ENCODE results near the gene NOXRED1.

NOXRED1 gene

DNA sequence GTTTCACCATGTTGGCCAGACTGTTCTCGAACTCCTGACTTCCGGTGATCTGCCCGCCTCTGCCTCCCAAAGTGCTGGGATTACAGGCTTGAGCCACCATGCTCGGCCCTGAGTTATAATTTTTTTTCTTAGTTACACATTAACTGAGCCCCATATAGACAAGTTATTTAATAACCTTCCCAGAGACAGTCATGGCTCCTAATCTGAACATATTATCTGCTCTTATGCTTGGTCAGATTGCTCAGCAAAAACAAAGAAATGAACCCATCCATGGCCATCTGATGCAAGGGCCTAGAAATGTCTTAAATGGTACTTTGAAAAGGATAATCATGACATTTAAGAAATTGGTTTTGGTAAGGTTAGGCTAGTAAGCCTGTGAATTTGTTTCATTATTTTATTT is 33.1 kb downstream of the NOXRED1 start:
- no peak overlapping the region for H3K27ac ChIP-seq (ENCODE audit: insufficient read depth in 1 of 2, low read depth in 1 of 2, low read length in 2 of 2, poor library complexity in 1 of 2, severe bottlenecking in 2 of 2)
- DNase-seq, result no peak
- 92% methylated on average over 4 of the region's 4 CpGs for WGBS (ENCODE audit: insufficient coverage)
- no peaks in the 10 kb centered on the region for H3K27me3 ChIP-seq (replicated peaks in 2 of 5; ENCODE audit: control insufficient read depth in 4 of 5, insufficient read depth in 5 of 5, low read length in 4 of 5)
- CTCF ChIA-PET, result no interaction called here
- H3K4me3 ChIP-seq (ENCODE audit: control insufficient read depth in 1 of 7, extremely low read depth in 1 of 7, insufficient read depth in 4 of 7, low read depth in 2 of 7, low read length in 6 of 7), result no peak overlapping the region
- H3K9me3 ChIP-seq (ENCODE audit: control extremely low read depth in 1 of 5, control insufficient read depth in 4 of 5, insufficient read depth in 2 of 5, low read depth in 1 of 5, low read length in 4 of 5), result no peaks in the 10 kb centered on the region
- POLR2A ChIA-PET, result no interaction called here
- no peaks in the 10 kb centered on the region for H3K36me3 ChIP-seq (ENCODE audit: control insufficient read depth in 4 of 4, insufficient read depth in 4 of 4, low read length in 3 of 4)
- H3K4me1 ChIP-seq (ENCODE audit: control extremely low read depth in 1 of 4, control insufficient read depth in 4 of 4, insufficient read depth in 4 of 4, low read length in 3 of 4), result no peaks in the 10 kb centered on the region

- Histone ChIP-seq H3K4me3 (ENCODE audit: control insufficient read depth in 1 of 7, extremely low read depth in 1 of 7, insufficient read depth in 4 of 7, low read depth in 2 of 7, low read length in 6 of 7) (no peak overlapping the region), H3K9me3 (ENCODE audit: control extremely low read depth in 1 of 5, control insufficient read depth in 4 of 5, insufficient read depth in 2 of 5, low read depth in 1 of 5, low read length in 4 of 5) (no peaks in the 10 kb centered on the region), H3K36me3 (ENCODE audit: control insufficient read depth in 4 of 4, insufficient read depth in 4 of 4, low read length in 3 of 4) (no peaks in the 10 kb centered on the region), H3K4me1 (ENCODE audit: control extremely low read depth in 1 of 4, control insufficient read depth in 4 of 4, insufficient read depth in 4 of 4, low read length in 3 of 4) (peaks cover 10 to 31% (median 20%) of the 10 kb centered on the region in 4 experiments), H3K27ac (ENCODE audit: insufficient read depth in 1 of 2, low read depth in 1 of 2, low read length in 2 of 2, poor library complexity in 1 of 2, severe bottlenecking in 2 of 2) (no peak overlapping the region), H3K27me3 (replicated peaks in 2 of 5; ENCODE audit: control insufficient read depth in 4 of 5, insufficient read depth in 5 of 5, low read length in 4 of 5) (no peaks in the 10 kb centered on the region)
- POLR2A ChIA-PET, result interaction anchor here (0.6 to 1.0 kb wide), 2 partner anchors 29 to 198 kb away, joined by 3 to 4 read pairs; no protein-coding TSS in a partner anchor
- DNase-seq, result no peak
- WGBS (ENCODE audit: insufficient coverage), result 93% methylated on average over 6 of the region's 6 CpGs
- CTCF ChIA-PET, result no interaction called here
Observed at GRCh38 chr14:77378701-77379100, 44.6 kb downstream of the NOXRED1 start.

DNA sequence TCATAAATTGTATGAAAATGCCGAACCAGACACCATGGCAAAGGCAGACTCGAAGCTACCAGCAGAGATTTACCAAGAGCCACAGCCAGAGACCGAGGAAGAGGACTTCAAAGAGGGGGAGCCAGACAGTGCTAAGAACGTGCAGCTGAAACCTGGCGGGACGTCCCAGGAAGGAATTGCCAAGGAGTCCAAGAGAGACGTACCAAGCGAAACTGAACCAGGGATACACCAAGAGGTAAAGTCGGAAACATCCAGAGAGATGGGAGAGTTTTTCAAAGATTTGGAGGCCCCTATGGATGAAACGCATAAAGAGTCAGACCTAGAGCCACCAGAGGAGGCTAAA is 45.9 kb downstream of the NOXRED1 start:
- ChIA-PET POLR2A (no interaction called here), CTCF (interaction anchor here (0.9 to 1.2 kb wide), 3 partner anchors 29 to 240 kb away, joined by 3 read pairs; no protein-coding TSS in a partner anchor)
- Histone ChIP-seq H3K36me3 (ENCODE audit: control insufficient read depth in 4 of 4, insufficient read depth in 4 of 4, low read length in 3 of 4) (no peaks in the 10 kb centered on the region), H3K4me1 (ENCODE audit: control extremely low read depth in 1 of 4, control insufficient read depth in 4 of 4, insufficient read depth in 4 of 4, low read length in 3 of 4) (peaks cover 14 to 41% (median 28%) of the 10 kb centered on the region in 4 experiments), H3K27me3 (replicated peaks in 2 of 5; ENCODE audit: control insufficient read depth in 4 of 5, insufficient read depth in 5 of 5, low read length in 4 of 5) (no peaks in the 10 kb centered on the region), H3K27ac (ENCODE audit: insufficient read depth in 1 of 2, low read depth in 1 of 2, low read length in 2 of 2, poor library complexity in 1 of 2, severe bottlenecking in 2 of 2) (peak overlapping the region in 1 of 2 experiments; percentile 94), H3K4me3 (ENCODE audit: control insufficient read depth in 1 of 7, extremely low read depth in 1 of 7, insufficient read depth in 4 of 7, low read depth in 2 of 7, low read length in 6 of 7) (peak overlapping the region; percentile 67 to 97 (median 96)), H3K9me3 (ENCODE audit: control extremely low read depth in 1 of 5, control insufficient read depth in 4 of 5, insufficient read depth in 2 of 5, low read depth in 1 of 5, low read length in 4 of 5) (no peaks in the 10 kb centered on the region)
- 14% methylated on average over 10 of the region's 10 CpGs for WGBS (ENCODE audit: insufficient coverage)
- DNase-seq, result no peak

DNA sequence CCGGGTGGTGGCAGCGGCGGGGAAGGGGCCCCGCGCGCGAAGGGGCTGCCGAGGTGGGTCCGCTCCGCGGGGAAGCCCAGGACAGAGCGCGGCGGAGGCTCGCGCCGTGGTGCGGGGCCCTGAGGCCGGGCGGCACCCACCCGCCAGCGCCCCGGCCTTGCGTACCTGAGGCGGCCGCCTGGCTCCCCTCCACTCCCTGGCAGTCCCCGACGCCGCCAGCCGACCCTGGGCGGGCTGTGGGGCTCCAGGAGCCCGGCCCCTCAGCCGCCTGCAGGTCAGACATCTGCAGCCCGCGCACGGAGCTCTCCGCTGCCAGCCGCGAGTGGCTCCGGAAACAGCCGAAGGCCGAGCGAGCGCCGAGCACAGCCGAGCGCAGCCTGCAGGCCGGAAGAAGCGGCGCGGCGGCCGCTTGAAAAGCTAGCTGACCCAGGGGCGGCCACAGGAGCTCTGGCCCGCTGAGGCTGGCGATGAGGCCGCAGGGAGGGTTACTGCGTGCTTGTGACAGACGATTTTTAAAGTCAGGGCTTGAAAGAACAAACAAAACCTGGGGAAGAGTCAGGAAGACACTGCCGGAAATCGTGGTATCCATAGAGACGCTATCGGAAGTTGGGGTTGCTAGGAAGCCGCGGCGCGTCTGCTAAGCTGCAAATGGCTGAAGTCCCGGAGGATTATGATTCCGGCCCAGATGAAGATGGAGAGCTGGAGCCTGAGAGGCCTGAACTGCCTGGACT is 46.4 kb downstream of the NOXRED1 start, which contains the start of the genes SAMD15 and TMED8:
TSS of gene SAMD15 (plus strand) at position 609 of the 731 bp plus-strand sequence. CDS start at position 649, 40 bp downstream.
TSS of gene TMED8 (minus strand) at position 324 of the 731 bp plus-strand sequence. CDS start at position 283, 41 bp downstream.
- WGBS (ENCODE audit: insufficient coverage), result 0% methylated on average over 61 of the region's 69 CpGs
- Histone ChIP-seq H3K36me3 (ENCODE audit: control insufficient read depth in 4 of 4, insufficient read depth in 4 of 4, low read length in 3 of 4) (no peaks in the 10 kb centered on the region), H3K9me3 (ENCODE audit: control extremely low read depth in 1 of 5, control insufficient read depth in 4 of 5, insufficient read depth in 2 of 5, low read depth in 1 of 5, low read length in 4 of 5) (no peaks in the 10 kb centered on the region), H3K27me3 (replicated peaks in 2 of 5; ENCODE audit: control insufficient read depth in 4 of 5, insufficient read depth in 5 of 5, low read length in 4 of 5) (no peaks in the 10 kb centered on the region), H3K27ac (ENCODE audit: insufficient read depth in 1 of 2, low read depth in 1 of 2, low read length in 2 of 2, poor library complexity in 1 of 2, severe bottlenecking in 2 of 2) (peak within 1 kb of the TSS; percentile 85 to 94), H3K4me3 (ENCODE audit: control insufficient read depth in 1 of 7, extremely low read depth in 1 of 7, insufficient read depth in 4 of 7, low read depth in 2 of 7, low read length in 6 of 7) (peak within 1 kb of the TSS; percentile 67 to 97 (median 96)), H3K4me1 (ENCODE audit: control extremely low read depth in 1 of 4, control insufficient read depth in 4 of 4, insufficient read depth in 4 of 4, low read length in 3 of 4) (peaks cover 17 to 47% (median 33%) of the 10 kb centered on the region in 4 experiments)
- ChIA-PET POLR2A (no interaction called here), CTCF (interaction anchor here (0.9 to 1.2 kb wide), 4 partner anchors 15 to 241 kb away, joined by 3 read pairs; no protein-coding TSS in a partner anchor)
- DNase-seq, result peak; percentile 87 to 93 (median 91)

DNA sequence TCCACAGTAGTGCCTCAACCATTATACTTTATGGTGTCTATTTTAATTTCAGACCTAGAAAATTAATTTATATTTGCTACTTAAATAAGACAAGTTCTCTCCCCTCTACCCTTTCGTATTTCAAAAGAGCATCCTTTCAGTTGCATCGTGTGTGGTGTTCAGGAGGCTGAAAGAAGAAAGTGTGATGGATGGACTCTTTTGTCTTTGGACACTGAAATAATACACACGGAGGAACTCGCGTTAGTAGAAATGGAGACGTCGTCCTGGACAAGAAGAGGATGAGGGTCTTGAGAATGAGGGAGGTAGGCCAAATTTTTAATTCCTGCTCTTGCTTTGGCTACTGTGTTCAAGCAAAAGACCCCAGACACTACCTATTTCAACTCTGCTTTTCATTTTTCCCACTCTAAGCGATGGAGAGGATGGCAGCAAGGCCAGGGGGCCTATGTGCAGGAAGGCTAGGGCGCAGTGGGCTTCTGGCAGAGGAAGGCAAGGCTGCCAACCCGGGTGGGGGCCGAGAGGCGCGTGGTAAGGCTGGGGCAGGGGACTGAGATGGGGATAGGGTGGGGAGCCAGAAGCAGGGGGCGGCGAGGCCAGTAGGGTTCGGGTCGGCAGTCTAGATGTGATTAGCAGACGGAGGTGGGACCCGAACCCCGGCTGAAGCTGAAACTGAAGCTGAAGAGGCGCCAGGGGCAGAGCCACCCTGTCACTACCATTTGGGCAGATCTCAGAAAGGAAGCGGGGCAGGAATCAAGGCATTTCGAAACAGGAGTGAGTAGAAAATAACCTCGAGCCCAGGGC is 47.2 kb downstream of the NOXRED1 start:
- H3K4me1 ChIP-seq (ENCODE audit: control extremely low read depth in 1 of 4, control insufficient read depth in 4 of 4, insufficient read depth in 4 of 4, low read length in 3 of 4), result peaks cover 17 to 54% (median 38%) of the 10 kb centered on the region in 4 experiments
- peak overlapping the region; percentile 67 to 97 (median 96) for H3K4me3 ChIP-seq (ENCODE audit: control insufficient read depth in 1 of 7, extremely low read depth in 1 of 7, insufficient read depth in 4 of 7, low read depth in 2 of 7, low read length in 6 of 7)
- POLR2A ChIA-PET, result no interaction called here
- 4% methylated on average over 17 of the region's 24 CpGs for WGBS (ENCODE audit: insufficient coverage)
- H3K9me3 ChIP-seq (ENCODE audit: control extremely low read depth in 1 of 5, control insufficient read depth in 4 of 5, insufficient read depth in 2 of 5, low read depth in 1 of 5, low read length in 4 of 5), result no peaks in the 10 kb centered on the region
- CTCF ChIA-PET, result interaction anchor here (1.0 to 1.6 kb wide), 4 partner anchors 14 to 242 kb away, joined by 3 to 4 read pairs (median 3); no protein-coding TSS in a partner anchor
- H3K27me3 ChIP-seq (replicated peaks in 2 of 5; ENCODE audit: control insufficient read depth in 4 of 5, insufficient read depth in 5 of 5, low read length in 4 of 5), result no peaks in the 10 kb centered on the region
- H3K27ac ChIP-seq (ENCODE audit: insufficient read depth in 1 of 2, low read depth in 1 of 2, low read length in 2 of 2, poor library complexity in 1 of 2, severe bottlenecking in 2 of 2), result peak overlapping the region; percentile 85 to 94
- DNase-seq, result peak in 1 of 3 donors; percentile 8
- no peaks in the 10 kb centered on the region for H3K36me3 ChIP-seq (ENCODE audit: control insufficient read depth in 4 of 4, insufficient read depth in 4 of 4, low read length in 3 of 4)

GRCh38 chr14:77375164-77375950 is 48.0 kb downstream of the NOXRED1 start:
- CTCF ChIA-PET, result interaction anchor here (1.1 to 1.6 kb wide), 2 partner anchors 13 to 46 kb away, joined by 3 to 4 read pairs; no protein-coding TSS in a partner anchor
- 36% methylated on average over 2 of the region's 9 CpGs for WGBS (ENCODE audit: insufficient coverage)
- Histone ChIP-seq H3K4me3 (ENCODE audit: control insufficient read depth in 1 of 7, extremely low read depth in 1 of 7, insufficient read depth in 4 of 7, low read depth in 2 of 7, low read length in 6 of 7) (peak overlapping the region in 6 of 7 experiments; percentile 92 to 97 (median 96)), H3K36me3 (ENCODE audit: control insufficient read depth in 4 of 4, insufficient read depth in 4 of 4, low read length in 3 of 4) (no peaks in the 10 kb centered on the region), H3K27ac (ENCODE audit: insufficient read depth in 1 of 2, low read depth in 1 of 2, low read length in 2 of 2, poor library complexity in 1 of 2, severe bottlenecking in 2 of 2) (peak overlapping the region; percentile 85 to 94), H3K4me1 (ENCODE audit: control extremely low read depth in 1 of 4, control insufficient read depth in 4 of 4, insufficient read depth in 4 of 4, low read length in 3 of 4) (peaks cover 17 to 56% (median 39%) of the 10 kb centered on the region in 4 experiments), H3K9me3 (ENCODE audit: control extremely low read depth in 1 of 5, control insufficient read depth in 4 of 5, insufficient read depth in 2 of 5, low read depth in 1 of 5, low read length in 4 of 5) (no peaks in the 10 kb centered on the region), H3K27me3 (replicated peaks in 2 of 5; ENCODE audit: control insufficient read depth in 4 of 5, insufficient read depth in 5 of 5, low read length in 4 of 5) (no peaks in the 10 kb centered on the region)
- POLR2A ChIA-PET, result no interaction called here
- DNase-seq, result peak; percentile 44 to 82 (median 69)

Measured in common myeloid progenitor, CD34-positive (primary cell).